TTC549 (cell line): ENCODE data around the gene CBR1.
"Not testable (repeated sequence)": the region's sequence is repeated elsewhere in the genome, so short reads cannot be mapped to it uniquely, and the experiment has no call there.

Source experiments
- FAIRE-seq: peaks from 2 replicates; lab custom pipeline; 2012; peaks lifted over from hg19 to GRCh38; lab: Jason Lieb, UNC

The CBR1 gene

DNA sequence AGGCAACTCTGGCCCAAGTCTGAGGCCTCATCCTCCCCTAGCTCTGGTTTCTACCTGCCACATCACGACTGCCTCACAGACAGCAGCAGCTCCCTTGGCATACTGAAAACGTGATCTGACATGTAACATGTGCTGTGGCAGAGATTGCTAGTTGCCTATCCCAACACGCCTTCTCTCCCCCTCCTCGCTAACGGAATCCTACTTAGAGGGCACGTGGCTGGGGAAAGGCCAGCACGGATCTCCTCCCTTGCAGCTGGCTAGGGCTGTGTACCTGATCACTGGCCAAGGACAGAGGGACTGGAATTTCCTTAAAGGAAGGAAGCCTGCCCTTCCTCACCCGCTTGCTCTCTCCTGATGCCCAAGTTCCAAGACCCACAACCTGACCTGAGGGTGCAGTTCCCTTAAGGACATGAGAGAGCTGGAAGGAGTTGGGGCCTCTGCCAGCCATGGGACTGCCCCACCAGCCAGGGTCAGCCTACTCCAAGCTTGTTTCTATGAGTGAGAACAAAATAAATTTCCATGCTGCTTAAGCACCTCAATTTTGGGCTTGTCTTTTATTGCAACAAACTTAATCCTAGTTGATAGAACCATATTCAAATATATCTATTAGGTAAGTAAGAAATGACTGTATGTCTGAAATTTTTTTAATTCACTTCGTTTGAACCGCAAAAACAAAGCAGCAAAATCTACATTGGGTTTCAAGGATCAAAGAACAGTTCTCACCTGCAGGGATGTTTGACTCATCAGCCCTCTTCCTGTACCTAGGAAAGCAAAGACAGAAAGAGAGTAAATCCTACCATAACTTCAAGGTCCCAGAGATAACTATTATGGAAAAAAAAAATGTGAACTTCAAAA, 16.7 kb upstream of the CBR1 start:
- no peak for FAIRE-seq

DNA sequence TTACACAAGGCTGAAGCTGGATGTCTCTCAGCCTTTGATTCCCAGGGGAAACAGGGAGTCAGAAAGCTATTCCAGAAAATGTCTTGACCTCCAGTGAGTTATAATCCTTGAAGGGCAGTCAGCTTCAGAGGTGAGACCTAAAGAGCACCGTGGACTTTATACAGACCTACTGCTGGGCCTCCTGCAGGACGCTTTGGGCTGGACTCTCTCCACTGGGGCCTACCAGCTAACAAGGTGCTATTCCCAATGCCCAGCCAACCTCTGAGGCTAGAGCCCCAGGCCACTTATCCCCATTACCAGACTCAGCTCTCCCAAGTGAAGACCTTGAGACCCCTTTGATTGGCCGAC, 16.1 kb upstream of the CBR1 start:
- no peak for FAIRE-seq

DNA sequence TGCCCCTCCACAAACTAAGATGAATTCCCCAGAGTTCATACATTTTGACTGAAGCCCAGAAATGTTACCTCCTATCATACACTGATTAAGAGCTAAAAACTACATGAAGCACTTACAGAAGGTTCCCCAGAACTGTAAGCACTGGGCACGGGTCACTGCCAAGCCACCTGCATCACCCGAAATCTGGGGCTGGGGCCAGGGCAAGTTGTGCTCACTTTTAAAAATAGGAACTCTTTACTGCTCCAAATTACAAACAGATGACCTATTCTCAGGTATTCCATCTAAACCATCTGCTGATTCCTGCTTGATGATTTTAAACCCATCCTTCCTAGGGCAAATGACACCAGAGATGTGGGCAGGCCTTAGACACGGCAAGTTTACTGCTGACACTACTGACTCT, 14.3 kb upstream of the CBR1 start:
- FAIRE-seq = no peak

DNA sequence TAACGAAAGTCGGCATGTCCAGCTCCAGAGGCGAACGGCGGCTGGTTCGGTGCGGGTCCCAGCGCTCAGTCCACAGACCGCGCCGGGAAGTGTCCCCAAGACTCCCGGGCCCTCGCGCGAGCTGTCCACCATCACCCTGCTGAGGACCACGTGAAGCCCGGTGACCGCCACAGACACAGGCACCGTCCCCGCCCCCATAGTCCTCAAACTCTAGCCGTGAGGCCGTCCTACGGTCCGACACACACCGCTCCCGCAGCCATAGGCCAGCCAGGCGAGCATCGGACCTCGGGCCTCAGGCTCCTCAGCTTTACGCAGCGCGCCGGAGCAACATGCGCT, 10.0 kb upstream of the CBR1 start:
- FAIRE-seq = no peak

DNA sequence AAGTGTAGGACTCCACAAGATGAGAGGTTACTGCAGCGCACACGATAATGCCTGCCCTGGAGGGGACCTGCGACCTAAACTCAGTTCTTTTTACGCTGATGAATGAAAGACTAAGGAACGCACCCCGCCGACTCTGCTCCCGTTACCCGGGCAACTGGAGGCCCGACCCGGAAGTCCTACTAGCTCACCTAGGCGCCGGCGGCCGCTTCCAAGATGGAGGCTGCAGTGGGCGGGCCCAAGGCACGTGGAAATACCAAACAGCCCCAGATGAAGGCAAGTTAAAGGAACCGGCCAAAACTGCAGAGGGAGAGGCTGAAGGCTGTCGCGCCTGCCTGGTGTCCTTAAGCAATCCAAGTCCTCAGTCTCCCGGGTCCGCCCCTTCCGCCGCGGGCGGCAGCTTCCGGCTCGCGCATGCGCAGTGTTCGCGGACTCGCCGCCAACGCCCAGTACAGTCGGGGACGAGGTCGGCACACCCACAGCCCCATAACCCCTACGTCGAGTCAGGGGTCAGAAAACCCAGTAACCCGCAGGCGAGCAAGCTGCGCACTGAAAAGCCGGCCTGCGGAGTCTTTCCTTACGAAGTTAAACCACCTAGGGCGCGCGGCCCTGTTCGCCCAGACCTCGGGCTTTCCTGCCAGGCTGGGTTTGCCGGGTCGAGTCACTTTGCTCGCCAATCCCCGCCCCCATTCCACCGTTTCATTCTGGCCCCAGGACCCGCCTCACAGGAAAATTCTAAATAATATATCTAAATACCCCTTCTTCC, 9.5 kb upstream of the CBR1 start, which contains the start of gene SETD4:
SETD4 (minus strand) TSS at position 368 of the 763 bp plus-strand sequence. CDS start 1,638 bp downstream, outside the sequence.
- peak; percentile 91 for FAIRE-seq

DNA sequence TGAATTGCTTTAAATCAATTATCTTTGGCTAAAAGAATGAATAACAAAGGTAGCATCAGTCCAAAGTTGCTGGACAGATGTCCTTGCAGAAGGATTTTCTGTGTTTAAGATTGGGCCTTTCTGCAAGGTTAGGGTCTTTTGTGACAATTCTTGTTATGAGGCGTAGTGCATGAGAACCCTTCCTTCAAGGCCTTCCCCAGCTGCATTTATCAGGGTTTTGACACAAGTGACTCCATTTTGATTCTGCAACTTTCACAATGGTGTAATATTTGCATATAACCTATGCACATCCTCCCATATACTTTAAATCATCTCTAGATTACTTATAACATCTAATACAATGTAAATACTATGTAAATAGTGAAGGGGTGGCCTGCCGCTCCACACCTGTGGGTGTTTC, 8.4 kb upstream of the CBR1 start:
- no peak for FAIRE-seq

DNA sequence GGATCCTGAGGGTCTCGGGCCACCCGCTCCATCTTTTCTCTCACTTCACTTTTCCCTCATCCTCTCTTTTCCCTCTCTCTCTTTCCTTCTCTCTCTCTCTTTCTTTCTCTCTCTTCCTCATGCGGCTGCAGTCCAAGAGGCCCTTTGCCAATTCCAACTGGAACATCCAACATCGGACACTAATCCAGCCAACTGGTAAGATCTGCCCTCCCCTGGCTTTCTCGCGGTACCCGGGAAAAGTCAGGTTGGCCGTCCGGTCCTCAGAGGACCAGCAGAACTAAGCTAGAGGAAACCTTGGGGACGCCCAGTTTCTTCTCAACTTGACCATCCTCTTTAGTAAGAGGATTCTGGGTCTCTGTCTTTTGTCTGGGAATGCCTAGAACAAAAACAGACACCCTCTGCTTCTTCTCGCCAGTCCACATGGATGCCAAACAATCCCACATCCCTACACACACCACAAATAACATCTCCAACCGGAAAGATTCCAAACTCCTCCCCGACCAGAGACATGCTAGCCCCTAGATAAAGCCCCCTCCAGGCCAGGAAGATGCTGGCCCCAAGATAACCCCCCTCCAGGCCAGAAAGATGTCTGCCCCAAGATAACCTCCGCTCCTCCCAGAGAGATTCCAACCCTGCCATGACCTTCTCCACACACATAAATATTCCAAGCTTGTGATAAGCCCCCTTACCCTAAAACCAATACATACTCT, 6.3 kb upstream of the CBR1 start:
- FAIRE-seq = no peak

DNA sequence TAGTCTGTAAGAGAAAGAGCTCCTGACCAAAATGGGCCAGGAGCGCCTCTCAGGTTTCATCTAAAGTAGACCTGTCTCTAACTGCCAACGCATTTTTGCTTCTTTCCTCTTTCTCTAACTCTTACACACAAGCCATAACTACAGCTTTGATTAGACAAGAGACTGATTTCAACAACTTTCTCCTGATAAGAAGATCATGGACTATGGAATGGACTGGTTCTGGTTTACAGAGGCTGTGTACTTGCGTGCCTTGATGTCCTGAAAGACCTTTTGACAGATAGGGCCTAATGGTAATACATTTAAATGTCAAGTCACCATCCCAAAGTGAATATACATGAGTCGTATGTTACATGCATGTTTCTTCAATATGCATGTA, 5.8 kb upstream of the CBR1 start:
- FAIRE-seq = no peak

DNA sequence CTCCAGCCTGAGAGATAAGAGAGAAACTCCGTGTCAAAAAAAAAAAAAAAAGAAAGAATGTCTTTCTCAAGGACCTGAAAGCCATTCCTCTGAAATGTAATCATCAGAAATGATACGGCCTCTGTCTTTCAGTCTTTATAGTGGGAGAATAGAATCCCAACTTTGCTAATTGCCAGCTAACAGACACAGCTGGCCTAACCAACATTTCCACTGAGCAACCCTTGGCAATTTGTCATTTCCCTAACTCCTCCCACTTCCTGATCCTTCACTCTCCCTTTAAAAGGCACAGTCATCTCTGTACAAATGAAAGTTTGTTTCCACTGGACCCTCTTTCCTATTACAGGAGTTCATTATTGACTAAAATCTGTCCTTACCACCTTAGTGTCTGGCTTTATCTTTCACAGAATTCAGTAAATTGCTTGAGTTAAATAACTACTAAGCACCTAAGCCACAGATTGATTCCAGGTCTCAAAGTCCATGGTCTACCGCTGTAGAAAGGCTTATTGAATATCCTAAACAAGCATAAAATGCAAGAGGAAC, 4.3 kb upstream of the CBR1 start:
- no peak for FAIRE-seq

DNA sequence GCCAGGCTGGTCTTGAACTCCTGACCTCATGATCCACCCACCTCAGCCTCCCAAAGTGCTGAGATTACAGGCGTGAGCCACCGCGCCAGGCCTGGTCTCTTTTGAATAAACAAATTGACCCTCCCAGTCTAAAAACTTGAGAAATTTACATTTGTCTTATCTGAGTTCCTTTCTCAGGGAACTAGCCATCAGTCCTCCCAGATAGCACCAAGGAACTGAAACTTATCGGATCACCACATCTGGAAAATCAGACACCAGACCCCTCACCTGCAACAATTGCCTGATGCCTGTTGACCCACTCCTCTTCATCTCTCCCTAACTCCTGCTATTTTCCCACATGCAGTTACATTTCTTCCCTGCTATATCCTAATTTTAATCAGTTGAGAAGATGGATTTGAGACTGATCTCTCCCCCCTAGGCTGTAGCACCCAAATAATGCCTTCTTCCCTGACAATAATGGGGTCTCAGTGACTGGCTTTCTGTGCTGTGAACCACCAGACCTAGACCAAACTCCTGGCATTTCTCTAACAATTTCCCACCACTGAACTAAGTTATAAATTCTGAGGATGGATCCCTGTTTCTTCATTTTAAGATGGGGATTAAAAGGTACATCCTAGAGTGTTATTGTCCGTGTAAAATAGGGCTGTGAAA, 951 bp upstream of the CBR1 start:
- FAIRE-seq = no peak

DNA sequence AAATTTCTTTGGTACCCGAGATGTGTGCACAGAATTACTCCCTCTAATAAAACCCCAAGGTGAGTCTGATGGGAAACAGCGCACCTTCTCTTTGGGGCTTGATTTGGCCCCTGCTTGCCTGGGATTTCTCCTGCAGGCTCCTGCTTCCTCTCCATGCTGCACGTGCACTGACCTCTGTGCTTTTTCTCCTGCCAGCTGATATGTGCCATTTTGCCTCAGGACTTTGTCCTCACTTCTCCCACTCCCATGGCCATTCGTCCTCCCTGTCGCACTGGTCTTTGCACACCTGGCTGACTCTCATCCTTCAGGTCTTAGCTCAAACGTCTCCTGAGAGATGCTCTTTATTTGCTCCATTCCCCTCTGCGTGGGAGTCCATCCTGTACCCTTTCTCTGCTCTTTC, 1.2 kb downstream of the CBR1 start:
- FAIRE-seq = no peak

DNA sequence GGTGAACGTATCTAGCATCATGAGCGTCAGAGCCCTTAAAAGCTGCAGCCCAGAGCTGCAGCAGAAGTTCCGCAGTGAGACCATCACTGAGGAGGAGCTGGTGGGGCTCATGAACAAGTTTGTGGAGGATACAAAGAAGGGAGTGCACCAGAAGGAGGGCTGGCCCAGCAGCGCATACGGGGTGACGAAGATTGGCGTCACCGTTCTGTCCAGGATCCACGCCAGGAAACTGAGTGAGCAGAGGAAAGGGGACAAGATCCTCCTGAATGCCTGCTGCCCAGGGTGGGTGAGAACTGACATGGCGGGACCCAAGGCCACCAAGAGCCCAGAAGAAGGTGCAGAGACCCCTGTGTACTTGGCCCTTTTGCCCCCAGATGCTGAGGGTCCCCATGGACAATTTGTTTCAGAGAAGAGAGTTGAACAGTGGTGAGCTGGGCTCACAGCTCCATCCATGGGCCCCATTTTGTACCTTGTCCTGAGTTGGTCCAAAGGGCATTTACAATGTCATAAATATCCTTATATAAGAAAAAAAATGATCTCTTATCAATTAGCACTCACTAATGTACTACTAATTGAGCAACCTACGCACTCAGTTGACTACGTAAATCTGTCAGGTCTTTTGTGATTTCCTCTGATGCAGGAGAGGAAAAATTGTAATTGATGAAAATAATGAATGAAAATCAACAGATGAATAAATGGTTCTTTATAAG, 2.8 kb downstream of the CBR1 start:
- no peak for FAIRE-seq

DNA sequence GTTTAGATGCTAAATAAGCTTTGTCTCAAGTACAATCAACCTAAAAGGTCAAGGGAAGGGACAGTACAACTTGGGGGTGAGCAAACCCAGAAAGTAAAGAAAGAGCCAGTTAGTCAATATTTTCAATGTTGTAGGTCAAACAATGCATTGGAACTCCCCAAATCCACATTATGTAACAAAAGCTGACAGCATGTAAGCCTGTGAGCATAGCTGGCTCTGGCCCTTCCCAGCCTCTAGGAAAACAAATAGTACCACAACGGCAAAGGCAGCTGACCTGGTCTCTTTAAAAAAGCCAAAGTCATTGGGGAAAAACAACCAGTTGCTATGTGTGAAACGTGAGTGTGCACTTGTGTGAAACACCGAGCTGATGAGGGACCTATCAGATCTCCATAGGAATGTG, 3.4 kb downstream of the CBR1 start:
- no peak for FAIRE-seq

DNA sequence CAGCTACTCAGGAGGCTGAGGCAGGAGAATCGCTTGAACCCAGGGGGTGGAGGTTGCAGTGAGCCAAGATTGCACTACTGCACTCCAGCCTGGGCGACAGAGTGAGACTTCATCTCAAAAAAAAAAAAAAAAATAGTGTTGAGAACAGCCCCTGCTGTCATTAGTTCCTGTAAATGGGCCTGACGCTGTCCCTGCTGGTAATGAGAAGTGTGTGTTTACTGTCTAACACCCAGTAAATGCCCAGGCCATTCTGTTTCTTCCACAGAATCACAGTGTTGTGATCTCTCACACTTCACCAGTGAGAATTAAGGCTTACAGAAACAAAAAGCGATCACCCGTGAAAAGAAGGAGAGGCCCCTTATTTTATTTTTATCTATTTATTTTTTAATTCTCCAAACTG, 4.1 kb downstream of the CBR1 start:
- FAIRE-seq = not testable (repeated sequence)

DNA sequence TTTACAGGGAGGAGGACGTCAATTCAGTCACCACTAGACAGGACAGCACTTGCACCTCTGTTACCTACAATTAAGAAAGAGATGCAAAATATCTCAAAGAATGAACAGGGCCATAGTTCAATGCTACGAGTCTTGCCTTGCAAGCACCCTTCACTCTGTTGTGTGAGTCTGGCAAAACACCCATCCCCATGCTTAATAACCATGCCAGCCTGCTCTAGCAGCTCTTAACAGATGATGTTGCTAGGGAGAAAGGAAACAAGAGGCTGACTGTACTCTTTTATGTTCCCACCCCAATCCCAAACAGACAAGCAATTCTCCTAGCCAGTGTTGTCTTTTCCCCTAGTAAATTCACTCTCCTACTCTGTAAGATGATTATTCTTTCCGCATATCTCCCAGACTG, 5.3 kb downstream of the CBR1 start:
- FAIRE-seq = no peak

DNA sequence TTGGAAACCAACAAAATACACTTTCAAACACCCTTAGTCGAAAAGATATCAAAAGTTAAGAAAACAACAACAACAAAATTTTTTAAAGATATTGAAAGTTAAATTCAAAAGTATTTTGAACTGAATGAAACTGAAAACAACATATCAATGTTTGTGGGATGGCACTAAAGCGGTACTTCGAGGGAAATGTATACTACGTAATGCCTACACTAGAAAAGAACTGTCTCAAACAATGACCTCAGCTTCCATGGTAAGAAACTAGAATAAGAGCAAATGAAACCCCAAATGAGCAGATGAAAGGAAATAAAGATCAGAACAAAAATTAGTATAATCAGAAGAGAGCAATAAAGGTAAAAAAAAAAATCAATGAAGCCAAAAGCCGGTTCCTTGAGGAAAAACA, 6.1 kb downstream of the CBR1 start:
- FAIRE-seq = no peak

DNA sequence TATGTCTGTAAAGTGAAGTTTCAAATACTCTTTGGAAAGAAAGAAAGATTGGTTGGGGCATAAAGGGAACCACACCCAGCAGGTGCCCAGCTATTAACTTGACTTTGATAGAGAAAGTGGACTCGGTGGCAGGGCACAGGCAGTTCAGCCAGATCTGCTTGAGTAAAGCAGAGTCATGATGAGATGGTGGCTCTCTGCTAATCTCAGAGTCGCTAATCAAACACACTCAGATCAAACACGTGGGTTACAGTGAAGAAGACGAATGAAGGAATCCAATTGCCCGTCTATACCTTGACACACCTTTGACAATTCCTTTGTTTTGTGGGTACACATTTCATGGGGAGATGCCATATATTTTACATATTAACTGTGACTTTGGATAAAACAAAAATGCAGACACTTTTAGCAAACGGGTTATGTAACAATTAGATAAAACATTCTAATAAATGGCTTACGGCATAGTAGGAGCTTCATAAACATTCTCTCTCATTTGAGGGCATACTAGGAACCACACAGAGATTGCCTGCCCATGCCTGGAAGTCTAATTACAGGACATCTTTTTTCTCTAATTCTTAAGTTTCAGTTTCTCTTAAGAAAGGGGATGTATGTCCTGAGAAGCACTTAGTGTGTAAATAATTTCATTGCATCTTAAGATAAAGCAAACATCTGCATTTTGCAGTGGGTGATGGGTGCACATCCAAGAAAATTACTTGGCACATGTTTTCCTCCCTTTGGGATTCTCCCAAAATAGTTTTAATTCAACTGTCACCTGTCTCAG, 7.2 kb downstream of the CBR1 start:
- FAIRE-seq = no peak

DNA sequence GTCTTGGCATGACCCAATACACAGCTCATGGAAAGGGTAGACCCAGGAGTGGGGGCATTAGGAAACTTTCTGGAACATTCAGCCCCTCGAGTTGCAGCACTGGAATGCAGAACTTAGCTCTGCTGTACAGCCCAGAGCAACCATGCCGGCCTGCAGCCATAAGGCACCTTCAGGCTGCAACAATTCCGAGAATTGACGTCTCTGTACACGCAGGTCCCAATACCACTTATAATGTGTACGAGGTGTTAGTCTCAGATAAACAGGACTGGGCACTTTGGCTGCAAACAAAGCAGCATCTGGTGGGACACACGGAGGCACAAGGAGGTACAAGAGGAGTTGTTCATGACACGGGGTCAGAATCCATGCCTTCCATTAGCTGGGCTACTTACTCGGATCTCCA, 7.9 kb downstream of the CBR1 start:
- no peak for FAIRE-seq

DNA sequence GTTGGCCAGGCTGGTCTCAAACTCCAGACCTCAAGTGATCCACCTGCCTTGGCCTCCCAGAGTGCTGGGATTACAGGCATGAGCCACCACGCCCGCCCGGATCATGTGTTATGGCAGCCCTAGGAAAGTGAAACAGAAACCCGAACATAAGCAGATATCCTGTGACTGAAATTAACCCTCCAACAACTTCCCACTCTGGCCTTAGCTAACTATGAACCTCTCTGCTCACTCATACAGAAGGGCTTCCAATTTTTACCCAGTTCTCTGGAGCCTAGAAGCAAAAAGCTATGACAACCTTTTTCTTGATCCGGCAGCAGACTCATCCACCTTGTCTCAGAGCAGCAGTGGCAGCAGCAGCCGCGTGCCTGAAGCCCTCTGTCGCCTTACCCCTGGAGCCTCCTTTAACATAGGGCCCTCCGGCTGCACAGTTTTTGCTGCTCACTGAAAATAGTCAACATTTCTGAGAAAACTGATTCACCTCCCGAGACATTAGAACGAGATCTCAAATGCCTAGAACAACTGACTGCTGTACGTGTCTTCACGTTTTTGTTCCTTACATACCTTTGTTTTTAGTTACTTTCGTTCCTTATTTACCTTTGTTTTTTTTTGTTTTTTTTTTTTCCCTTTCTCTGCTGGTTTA, 9.3 kb downstream of the CBR1 start:
- FAIRE-seq = no peak

DNA sequence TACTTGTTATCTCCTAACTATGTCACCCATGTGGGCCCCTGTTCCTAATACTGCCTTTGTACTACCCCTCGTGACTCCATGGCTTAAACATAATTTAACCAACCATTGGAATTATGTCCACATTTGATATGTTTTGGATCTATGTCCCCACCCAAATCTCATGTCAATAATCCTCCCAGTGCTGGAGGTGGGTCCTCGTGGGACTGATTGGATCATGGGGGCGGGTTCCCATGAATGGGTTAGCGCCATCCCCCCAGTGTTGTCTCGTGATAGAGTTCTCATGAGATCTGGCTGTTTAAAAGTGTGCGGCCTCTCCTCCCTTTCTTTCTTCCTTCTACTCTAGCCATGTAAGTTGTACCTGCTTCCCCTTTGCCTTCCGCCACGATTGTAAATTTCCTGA, 9.8 kb downstream of the CBR1 start:
- FAIRE-seq = no peak

DNA sequence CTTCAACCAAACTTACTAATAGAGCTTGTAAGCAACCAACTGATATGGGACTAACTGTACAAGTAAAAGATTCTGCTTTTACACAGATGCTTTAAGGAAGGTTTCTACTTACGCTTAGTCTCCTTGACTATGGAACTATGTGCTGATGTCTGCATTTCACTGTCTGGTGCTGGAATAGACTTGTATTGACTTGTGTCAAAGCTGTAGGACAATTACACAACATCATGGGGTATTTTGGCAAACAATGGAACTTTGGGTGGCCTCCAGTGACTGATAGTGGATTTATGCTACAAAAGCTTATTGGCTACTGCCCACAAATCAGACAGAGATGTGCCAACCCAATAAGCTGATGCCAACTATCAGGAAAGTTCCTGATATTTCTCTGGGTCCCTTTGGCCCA, 10.6 kb downstream of the CBR1 start:
- no peak for FAIRE-seq
